Stimulated activated CD8-positive, alpha-beta memory T cell treated with anti-CD3 and anti-CD28 coated beads, Interleukin-4, amount 100 ng/mL, for 24 hours (primary cell): ENCODE data around the gene VDR.

Source experiments
- DNase-seq: peaks from one replicate; pipeline ENCODE4 v3.0.0-alpha.2; 2020; ENCODE audit warnings: low read depth

Gene VDR

DNA sequence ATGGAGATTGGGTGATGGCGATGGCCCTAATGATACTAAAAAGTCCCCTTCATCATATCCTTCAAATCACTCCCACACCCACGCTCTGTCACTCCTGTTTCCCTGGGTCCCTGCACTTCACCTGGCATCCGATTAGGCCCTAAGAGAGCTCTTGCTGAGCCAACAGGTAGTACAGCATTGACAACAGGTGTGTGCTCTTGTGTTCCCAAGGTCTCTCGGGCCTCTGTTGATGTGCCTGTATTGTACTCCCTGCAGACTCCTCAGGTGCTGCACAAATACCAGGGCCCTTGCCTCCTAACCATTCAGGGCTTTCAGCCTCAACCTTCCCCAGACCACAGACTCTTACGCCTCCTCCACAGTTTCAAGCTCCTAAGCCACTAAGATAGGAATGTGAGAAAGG lies 25.8 kb upstream of the VDR start:
- no peak for DNase-seq

DNA sequence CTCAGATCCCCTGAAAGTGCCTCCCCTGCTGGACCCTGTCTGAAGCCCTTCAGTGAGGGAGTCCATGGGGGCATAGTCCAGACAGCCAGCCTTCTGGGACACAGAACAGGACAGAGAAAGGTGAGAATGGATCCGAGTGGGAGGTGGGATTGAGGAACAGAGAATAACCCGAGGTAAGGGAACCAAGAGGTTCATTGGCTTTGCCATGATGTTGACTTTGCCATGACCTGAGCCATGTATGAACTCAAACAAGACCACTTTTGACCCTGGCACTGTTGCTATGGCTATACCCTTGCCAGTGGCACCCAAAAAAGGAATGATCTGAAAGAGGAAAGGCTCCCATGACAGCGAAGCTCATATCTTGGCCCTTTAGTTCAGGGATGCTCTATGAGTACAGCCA lies 22.6 kb upstream of the VDR start:
- DNase-seq, result no peak

- DNase-seq, result no peak
Measured at GRCh38 chr12:47921907-47922306, 17.1 kb upstream of the VDR start.

GRCh38 chr12:47920913-47921312 lies 16.1 kb upstream of the VDR start:
- no peak for DNase-seq

DNA sequence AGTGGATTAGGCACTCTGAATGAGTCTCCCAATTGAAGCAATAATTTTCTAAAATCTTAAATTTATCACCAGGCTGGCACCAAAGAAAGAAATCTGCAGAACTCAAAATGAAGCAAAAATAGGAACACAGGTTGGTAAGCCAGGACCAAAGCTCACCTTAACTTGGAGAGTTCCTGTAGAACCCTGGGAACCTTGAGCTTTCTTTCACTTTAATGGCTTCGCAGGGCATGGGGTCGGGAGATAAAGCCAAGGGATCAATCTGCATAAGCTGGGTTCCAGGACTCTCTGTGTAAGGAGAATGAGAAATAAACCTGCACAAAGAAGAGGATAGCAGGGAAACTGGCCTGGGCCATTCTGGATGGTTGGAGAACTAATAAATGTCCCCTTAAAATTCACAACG lies 8.3 kb upstream of the VDR start:
- no peak for DNase-seq

DNA sequence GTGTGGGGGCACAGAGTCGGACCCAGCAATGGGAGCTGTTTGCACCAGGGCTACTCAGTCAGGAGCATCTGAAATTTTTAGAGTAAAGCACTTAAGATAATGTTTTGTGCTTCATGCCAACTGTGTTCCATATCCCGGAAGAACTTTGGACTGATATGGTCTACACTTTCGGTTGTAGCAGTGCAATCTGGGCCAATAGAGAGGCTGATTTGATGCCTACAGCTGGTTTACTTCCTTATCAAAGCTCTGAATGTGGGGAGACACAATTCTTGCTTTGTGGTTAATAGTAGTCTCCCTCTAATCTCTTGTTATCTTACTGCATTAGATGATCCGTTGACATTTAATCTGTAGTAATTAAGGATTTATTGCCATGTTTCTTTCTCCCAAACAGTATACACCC lies 7.8 kb upstream of the VDR start:
- no peak for DNase-seq

- no peak for DNase-seq
Measured at GRCh38 chr12:47910981-47911380, 6.2 kb upstream of the VDR start.

DNA sequence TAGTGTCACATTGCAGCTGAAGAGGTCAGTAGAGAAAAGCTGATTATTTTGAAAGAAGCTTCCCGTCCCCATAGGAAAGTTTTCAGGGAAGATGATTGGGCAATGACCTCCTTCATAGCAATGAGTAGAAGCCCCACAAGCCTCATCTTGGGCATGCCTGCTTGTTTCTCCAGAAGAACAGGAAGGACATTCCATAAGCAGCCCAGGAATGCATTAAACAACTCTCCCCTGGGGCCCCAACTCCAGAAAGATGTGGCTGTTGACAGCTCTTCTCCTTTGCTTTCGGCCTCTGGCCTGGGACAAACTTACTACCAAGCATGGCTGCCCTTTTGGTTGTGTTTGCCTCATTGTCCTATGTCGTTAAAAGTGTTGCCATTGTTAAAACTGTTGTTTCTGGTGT lies 5.7 kb upstream of the VDR start:
- no peak for DNase-seq

DNA sequence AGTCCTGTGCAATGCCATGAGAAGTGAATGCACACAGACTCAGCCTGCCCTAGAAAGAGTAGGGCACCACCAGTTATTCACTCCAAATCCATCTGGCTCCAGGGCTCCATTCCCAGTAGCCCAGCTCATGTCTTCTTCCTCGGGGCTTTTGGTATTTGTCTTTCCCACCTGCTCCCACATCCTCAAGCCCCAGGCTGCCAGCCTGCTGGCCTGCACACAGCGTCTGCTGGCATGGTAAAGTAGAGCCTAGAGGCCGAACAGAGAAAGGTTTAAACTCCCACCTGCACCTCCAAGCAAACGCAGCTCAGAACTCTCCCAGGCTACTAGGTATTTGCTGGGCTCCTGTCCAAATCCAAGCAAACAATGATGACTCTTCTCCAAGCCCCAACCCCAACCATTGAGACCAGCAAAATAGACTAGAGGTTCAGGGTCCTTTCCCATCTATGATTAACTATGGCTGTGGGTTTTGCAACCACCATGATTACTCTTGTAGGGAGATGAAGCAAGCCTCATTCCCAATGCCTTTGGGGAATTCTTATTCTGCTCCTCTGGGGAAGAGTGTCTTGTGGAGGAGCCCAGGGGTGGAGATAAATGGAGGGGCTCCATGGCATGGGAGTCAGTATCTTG lies 5.2 kb upstream of the VDR start:
- DNase-seq, result no peak

DNA sequence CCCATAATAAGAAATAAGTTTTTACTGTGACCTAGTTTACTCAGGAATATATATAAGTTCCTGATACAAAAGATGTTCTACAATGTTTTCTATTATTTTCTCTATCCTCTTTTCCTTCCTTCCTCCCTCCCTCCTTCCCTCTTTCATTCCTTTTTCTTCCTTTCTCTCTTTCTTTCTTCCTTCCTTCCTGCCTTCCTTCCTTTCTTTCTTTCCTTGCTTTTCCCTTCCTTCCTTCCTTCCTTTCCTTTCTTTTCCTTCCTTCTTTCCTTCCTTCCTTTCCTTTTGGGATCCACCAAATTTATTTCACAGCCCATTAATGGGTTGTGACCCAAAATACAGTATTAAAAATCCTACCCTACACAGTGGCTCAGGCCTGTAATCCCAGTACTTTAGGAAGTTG lies 3.9 kb upstream of the VDR start:
- DNase-seq, result no peak

DNA sequence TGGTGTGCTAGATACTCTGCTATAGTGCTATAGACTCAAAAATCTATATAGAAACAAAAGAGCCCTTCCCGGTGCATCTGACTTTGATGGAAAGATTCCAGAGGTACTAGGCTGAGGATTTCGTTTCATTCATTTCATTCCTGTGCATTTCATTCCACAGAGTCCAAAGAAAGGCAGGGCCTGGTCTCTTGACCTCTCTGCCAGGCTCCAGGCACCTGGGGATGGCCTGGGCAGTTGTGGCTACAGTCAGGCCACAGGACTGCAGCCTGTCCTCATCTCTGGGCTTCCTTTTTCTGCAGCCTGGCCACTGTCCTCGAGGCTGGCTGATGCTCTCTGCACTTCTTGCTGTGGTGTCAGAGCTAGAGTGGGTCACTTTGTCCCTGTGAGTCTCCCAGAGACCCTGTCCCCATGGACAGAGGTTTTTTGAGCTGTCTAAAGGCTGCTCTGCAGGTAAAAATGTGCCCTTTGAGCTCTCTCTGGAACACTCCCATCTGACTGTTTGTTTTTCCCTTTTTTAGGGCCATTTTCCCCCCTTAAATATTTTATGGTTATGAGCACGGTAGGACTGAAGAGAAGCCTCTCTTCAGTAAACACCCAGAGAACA lies 3.2 kb upstream of the VDR start:
- no peak for DNase-seq

DNA sequence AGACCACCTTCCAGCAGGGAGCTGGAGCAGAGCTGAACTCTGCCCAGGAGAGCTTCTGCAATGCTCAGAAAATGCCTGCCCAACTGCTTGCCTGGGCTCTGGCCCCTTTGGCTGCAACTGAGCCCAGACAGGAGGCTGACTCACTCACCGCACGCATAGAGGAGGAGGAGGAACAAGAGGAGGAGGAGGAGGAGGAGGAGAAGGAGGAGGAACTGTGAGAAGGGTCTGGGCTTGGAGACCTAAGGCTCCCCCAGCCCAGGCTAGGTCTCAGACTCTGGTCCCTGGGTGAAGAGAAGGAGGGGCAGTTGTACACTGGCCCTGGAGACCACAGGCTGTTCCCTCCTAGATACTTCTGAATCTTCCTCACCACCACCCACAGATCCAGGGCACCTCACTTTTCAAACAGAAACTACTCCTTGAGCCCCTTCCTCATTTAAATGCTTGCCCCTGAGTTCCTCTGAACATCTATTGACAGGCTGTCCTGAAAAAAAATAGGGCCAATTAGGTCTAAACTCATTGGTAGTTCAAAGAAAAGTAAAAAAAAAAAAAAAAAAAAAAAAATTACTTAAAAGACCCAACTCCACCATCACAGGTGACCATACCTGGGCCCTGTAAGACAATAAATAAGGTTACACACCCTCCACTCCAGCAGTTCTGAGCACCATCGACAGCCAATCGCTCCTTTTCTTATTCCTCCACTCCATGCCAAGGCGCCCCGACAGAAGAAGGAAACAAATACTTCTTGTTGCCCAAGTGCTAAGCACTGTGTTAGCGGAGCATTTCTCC lies 674 bp downstream of the VDR start:
- DNase-seq, result peak; percentile 51

GRCh38 chr12:47903151-47903611 lies 1.6 kb downstream of the VDR start:
- DNase-seq, result no peak

DNA sequence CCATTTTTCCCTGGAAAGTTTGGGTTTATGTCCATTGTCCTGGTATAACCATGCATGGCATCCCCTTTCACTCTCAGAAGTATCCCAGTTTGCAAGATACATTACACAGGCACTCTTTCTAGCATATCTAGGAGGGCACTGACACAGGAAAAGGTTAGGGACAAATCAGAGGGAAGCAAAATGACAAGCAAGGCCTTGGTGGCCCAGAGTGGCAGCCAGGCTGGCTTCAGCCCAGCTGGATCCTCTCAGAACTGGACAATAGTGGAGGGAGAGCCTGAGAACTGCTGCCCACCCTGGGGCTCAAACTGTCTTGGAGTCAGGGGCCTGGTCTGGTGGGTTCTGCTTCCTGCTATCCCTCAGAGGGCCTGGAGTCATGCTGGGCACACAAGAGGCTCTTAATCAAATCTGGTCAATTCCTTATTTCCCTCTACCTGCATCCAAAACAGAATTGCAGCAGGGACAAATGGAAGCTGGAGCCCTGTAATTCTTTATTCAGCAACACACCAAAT lies 2.6 kb downstream of the VDR start:
- no peak for DNase-seq

GRCh38 chr12:47901718-47902093 lies 3.1 kb downstream of the VDR start:
- no peak for DNase-seq

DNA sequence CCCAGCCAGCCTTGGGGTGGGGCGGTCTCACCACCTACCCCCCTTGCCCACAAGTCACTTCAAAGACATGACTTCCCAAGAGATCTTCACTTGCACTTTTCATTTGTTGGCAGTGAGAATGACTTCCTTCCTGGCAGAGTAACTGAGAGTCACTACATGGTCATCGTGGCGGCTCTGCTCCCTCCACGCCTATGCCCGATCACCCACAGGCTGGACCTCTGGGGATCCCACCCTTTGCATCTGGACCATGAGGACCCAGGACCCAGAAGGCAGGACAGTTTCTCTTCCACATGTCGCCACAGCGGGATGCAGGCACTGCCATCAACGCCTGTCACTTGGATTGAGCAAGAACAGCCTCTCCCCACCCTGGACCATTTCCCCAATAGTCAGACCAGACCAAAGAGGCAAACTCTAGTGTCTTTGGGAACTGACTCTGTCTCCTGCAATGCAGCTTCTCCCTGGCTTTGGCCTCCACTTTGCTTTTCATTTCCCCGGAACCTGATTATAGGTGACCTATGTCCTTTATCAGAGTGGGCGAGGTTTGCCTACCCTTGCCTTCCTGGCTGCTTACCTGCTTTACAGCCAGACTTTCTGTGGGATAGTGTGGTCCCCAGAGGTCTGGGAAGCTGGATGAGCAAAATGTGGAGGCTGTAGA lies 3.6 kb downstream of the VDR start:
- no peak for DNase-seq

- no peak for DNase-seq
Measured at GRCh38 chr12:47900131-47901062, 4.4 kb downstream of the VDR start.

DNA sequence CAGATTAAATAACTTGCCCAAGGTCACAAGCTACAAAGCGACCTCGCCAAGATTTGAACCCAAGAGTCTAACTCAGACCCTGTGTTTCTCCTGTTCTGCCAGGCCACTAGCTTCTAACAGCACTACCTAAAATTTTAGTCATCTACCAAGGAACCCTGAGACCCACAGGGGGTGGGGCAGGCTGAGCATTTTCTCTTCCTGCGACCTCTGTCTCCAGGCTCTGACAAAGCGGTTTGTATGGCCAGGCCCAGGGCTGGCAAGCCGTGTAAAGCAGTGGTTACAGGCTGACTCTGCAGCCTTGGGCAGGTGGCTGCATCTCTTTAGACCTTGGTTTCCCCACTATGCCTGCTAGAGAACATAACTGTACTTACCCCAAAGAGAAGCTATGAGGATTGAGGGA lies 5.3 kb downstream of the VDR start:
- no peak for DNase-seq

- no peak for DNase-seq
Measured at GRCh38 chr12:47896633-47897032, 8.2 kb downstream of the VDR start.

- no peak for DNase-seq
Measured at GRCh38 chr12:47896022-47896421, 8.8 kb downstream of the VDR start.

DNA sequence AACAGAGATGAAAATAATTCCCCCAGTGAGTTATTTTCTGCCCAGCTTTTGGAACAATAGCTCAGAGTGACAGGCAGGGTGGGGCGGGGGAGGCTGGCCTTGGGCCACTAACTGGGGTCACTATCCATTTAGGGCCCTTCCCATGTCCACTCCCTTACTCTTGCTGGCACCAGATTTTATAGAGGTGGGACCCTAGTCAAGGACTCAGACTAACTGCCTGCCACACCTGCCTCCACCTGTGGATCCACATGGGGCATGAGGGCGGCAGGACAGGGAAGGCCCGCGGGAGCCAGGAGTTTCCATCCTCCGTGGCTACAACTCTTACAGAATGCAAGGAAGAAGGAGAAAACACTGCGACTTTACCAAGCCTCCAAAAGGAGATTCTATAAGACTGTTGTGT lies 10.1 kb downstream of the VDR start:
- no peak for DNase-seq

DNA sequence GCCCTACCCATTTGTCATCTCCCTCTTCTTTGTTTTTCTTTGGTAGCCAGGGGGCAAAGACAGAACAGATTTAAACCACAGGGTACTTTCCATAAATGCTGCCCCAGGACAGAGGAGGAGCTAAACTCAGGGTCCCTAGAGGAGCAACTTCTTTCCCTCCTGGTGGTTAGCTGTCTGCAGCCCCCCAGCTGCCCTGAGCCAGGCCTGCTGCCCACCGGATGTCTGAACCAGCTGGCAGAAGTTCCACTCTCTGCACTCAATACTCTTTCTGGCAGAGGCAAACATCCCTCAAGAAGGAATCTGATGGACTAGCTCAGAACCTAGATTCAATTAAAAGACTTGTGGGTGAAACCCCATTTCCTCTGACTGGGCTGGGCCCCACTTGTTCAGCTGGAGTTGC lies 10.7 kb downstream of the VDR start:
- no peak for DNase-seq
